ENCODE results near the gene ALMS1. TPM values are rescaled to one million over a fixed set of nuclear protein-coding genes. Genes with fewer than 3 reads are reported as not detected.

ALMS1 gene
- total and polyA plus RNA-seq, 2 of the 4 experiments (the other 2 are of a cell fraction) = 20.8 to 52.8 TPM

DNA sequence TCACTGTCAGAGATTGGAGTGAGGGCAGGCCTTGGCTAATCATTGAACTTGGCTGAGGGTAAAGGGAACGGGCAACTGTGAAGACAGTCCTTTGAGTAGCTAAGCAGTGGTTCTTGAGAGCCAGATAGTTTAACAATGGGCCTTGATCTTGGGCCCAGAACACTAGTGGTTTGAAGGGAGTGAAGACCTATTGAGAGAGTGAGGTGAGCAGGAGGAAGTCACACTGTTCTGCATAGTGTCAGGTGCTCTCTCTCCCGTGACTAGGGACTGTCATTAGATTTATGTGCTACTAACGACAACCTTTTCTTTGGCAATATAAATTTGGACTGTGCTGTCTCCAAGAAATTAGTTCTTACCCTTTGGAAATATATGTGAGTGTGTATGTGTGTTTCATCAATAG is 44.6 kb upstream of the ALMS1 start:
- BruUV-seq (replicated peaks) = no TSS peak

More for the DNA sequence above, 44.6 kb upstream of the ALMS1 start:
- no peak overlapping the region for H2AK5ac ChIP-seq (ENCODE audit: low read depth, low read length)
- H3K27me3 ChIP-seq (ENCODE audit: control insufficient read depth, insufficient read depth, low read length) = peaks cover 8% of the 10 kb centered on the region
- no peak overlapping the region for H3K4ac ChIP-seq (ENCODE audit: low read depth, low read length)
- TF ChIP-seq RCOR1 (IDR thresholded peaks at IDR 0.05; ENCODE audit: insufficient replicate concordance, low read length) = no peak
- TF ChIP-seq, protein P1, sequence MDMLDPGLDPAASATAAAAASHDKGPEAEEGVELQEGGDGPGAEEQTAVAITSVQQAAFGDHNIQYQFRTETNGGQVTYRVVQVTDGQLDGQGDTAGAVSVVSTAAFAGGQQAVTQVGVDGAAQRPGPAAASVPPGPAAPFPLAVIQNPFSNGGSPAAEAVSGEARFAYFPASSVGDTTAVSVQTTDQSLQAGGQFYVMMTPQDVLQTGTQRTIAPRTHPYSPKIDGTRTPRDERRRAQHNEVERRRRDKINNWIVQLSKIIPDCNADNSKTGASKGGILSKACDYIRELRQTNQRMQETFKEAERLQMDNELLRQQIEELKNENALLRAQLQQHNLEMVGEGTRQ (IDR thresholded peaks at IDR 0.05; ENCODE audit: low read depth, low read length) = no peak
- TF ChIP-seq SMC3 (IDR thresholded peaks at IDR 0.05; ENCODE audit: low read depth, low read length) = no peak
- no peak overlapping the region for H3K23ac ChIP-seq (ENCODE audit: low read depth, low read length)
- H3K18ac ChIP-seq (ENCODE audit: low read depth, low read length) = no peak overlapping the region
- no peak overlapping the region for H3K4me3 ChIP-seq (ENCODE audit: insufficient read depth, low read depth, low read length)
- in situ Hi-C loops (cut with MboI; ENCODE audit: low sequenced_read_pairs) = no loop called here
- H4K8ac ChIP-seq (ENCODE audit: low read depth in 2 of 2, low read length in 2 of 2) = no peak overlapping the region
- H3K4me2 ChIP-seq (ENCODE audit: low read depth, low read length) = no peak overlapping the region
- H2BK5ac ChIP-seq (ENCODE audit: low read depth, low read length, poor library complexity, severe bottlenecking) = no peak overlapping the region
- H3K9me3 ChIP-seq (ENCODE audit: control insufficient read depth, insufficient read depth, low read length) = no peaks in the 10 kb centered on the region
- H3K9me1 ChIP-seq (ENCODE audit: insufficient read depth, low read length) = no peaks in the 10 kb centered on the region
- no peak overlapping the region for H3K27ac ChIP-seq (ENCODE audit: insufficient read depth, low read length)
- DNase-seq (no peak), ATAC-seq (ENCODE audit: low read depth) (no peak)
- dilution Hi-C loops (cut with HindIII; ENCODE audit: low sequenced_read_pairs, unreplicated experiment) = no loop called here
- no peak overlapping the region for H2BK20ac ChIP-seq (ENCODE audit: low read depth, low read length)
- WGBS, 2 experiments (ENCODE audit: extremely low coverage in 2 of 2, insufficient read length in 1 of 2) = no CpG with 5 or more reads among the region's 3 CpGs
- no peak overlapping the region for H3K14ac ChIP-seq (replicated peaks; ENCODE audit: low read depth, low read length)
- no peaks in the 10 kb centered on the region for H3K36me3 ChIP-seq (ENCODE audit: control insufficient read depth, insufficient read depth, low read length)
- no peak overlapping the region for H3K9ac ChIP-seq (ENCODE audit: low read depth, low read length)
- H3K56ac ChIP-seq (ENCODE audit: extremely low read depth, insufficient read depth, low read length) = no peak overlapping the region
- H2AFZ ChIP-seq (replicated peaks; ENCODE audit: low read length, poor library complexity) = no peak overlapping the region
- H3K4me1 ChIP-seq (ENCODE audit: control insufficient read depth, insufficient read depth, low read length) = no peaks in the 10 kb centered on the region
- no peak overlapping the region for H2BK120ac ChIP-seq (ENCODE audit: low read depth, low read length)
- no peak overlapping the region for H4K91ac ChIP-seq (ENCODE audit: insufficient read depth, low read depth, low read length)
- no peak overlapping the region for H4K5ac ChIP-seq (ENCODE audit: low read depth, low read length)
- H3K79me1 ChIP-seq (ENCODE audit: low read depth in 1 of 2, low read length in 2 of 2) = no peaks in the 10 kb centered on the region
- no peaks in the 10 kb centered on the region for H4K20me1 ChIP-seq (ENCODE audit: insufficient read depth, low read length)
- ChIA-PET POLR2A (ENCODE audit: unreplicated experiment) (no interaction called here), CTCF (no interaction called here)
- no peak overlapping the region for H2AK9ac ChIP-seq (replicated peaks; ENCODE audit: low read depth, low read length, poor library complexity)
- H2BK15ac ChIP-seq (ENCODE audit: low read depth, low read length) = no peak overlapping the region
- intact Hi-C loops (cut with micrococcal nuclease) = no loop called here

Data from IMR-90 (cell line).